ENCODE results near the gene FRS3.
A peak's percentile ranks its signal among the peaks of the same experiment; 100 is the strongest.

The FRS3 gene

DNA sequence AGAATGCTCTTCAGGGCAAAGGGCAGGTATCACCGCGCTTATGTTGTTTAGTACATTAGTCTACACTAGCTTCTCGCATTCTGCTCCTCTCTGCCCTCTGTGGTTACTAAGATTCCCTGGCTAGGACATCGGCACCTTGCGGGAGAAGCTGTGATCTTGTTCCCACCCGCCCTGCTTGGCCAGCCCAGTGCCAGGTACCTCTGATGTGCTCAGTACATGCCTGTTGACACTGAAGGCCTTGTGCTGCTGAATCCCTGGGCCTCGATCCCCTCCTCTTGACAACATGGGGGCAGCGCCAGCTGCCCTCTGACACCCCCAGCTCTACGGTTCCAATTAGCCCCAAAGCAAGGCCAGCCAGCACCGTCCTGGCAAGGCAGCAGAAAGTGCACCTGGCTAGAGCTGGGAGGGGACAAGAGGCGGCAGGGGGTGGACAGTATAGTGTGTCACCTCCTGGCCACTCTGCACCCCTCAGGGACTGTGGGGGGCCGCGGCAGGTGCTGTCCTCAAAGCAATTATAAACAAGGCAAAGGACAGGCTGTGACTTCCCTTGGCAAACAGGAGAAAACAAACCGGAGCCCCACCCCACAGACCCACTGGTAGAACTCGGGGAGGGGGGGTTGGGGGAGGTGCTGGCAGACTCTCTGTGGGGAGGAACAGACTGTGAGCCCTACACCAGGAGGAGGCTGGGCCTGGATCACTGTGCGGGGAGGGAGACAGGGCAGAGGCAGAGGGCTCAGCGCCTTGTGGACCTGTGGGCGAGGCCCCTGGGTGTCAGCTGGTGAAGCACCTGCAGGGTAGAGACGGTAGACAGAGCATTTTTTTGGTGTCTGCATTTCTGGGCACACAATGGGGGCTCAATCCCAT, 51.4 kb downstream of the FRS3 start:
- DNase-seq (ENCODE audit: low read depth) = no peak

DNA sequence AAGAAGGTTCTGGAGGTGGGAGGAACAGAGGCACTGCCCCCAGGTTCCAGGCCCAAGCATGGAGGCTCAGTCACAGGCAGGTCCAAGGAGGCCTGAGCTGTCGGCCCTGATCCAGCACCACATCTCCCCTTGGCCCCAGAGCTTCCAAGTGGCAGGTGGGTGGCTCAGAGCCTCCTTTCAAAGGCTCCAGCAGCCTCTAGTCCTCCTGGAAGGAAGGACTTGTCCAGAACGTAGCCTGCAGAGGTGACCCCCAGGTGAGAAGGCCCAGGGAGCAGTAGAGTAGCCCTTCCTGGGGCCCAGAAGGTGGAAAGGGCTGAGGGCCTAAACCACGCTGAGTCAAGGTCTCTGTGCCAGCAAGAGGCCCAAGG, 52.0 kb downstream of the FRS3 start:
- no peak for DNase-seq (ENCODE audit: low read depth)

DNA sequence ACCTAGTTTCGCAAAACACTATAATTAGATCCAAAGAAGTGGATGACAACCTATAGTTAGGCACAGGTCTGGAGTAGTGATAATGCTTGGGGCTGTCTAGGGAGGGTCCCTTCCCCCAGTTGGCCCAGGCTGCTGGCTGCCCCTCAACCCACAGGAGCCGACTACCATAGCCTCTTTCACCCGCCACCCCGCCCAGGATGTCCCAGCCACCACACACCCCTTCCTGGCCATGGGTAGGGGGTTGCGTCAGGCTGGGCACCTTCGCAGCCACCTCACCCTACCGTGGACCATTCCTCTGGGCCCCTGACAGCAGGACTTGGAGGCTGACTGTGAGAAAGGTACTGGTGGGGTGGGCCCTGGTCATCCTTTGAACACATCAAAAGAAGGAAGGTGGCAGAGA, 52.8 kb downstream of the FRS3 start:
- DNase-seq (ENCODE audit: low read depth) = no peak

DNA sequence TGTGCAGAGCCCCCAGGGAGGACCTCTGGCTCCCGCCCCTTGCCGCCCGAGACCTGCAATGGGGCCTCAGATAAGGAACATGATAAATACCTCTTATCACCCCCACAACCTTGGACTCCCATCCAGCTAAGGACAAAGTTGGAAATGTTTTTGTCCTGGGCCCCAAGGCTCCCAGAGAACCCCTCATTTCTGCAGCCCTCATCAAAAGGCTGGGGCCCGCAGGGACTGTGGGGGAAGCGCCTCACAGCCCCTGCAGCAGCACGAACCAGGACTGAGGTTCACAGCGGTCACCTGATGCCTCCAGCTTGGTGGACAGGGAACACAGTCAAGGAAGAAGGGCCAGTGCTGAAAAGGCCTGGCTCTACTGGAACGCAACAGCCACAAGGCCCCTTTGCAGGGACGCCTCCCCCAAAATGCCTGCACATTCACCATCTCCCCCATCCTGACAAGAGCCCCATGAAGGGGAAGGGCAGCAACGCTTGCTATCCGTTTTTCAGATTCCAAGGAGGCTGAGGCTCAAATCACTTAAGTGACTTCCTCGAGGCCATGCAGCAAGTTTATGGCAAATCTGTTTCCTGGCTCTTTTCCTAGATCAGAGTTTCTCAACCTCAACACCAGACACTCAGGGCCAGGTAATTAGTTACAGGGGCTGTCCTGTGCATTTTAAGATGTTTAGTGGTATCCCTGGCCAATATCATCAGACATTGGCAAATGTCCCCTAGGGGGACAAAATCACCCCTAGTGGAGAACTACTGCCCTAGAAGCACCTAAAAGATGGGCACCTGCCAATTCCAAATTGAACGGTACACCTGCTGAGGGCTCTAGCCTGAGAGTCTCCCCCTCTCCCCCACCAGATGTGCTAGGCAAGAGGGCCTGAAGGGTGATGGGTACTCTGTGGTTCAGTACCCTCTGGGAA, 54.9 kb downstream of the FRS3 start:
- DNase-seq (ENCODE audit: low read depth) = no peak

DNA sequence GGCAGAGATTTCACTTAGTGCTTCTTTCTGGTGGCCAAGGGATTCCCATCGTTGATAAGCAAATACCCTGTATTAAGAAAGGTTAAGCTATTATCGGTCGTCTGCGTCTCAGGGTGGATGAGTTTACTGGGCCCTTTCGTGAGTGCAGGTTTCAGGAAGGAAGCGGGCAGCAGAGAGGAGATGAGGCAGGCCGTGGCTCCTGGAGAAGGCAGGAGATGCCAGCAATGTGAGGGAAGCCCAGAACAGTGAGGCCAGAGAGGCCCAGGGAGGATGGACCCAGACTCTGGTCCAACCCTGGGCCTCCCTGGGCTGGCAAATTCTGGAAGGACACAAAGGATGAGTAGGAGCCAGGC, 55.5 kb downstream of the FRS3 start:
- DNase-seq (ENCODE audit: low read depth) = no peak

DNA sequence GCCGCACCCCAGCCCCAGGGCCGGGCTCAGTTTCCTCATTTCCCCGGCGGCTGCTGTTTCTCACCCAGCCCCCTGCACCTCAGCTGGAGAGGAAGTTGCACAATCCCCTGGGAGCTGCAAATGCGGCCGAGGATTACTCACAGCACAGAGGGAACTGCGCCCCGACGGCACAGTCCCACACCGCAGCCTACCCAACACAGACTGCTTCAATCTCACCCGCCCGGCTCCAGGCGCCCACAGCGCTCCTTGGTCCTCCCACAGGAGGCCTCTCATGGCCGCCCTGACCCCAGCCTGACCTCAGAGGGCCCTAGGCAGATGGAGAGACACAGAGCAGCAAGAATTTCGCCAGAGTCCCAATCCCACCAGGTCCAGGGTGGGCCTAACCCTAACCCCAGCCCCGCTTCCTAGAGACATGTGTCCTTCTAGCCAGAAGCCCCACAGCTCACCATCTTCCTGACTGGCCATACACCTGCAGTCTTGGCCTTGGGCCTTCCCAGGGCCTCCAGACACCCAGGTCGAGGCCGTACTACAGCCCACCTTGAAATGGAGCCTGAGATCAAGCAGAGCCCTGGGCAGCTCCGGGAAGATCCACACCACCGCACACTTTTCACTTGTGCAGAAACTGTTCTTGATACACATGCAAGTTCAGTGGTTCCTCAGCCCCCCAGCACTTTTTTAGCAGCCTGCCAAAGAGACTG, 56.0 kb downstream of the FRS3 start:
- DNase-seq (ENCODE audit: low read depth) = peak; percentile 93

DNA sequence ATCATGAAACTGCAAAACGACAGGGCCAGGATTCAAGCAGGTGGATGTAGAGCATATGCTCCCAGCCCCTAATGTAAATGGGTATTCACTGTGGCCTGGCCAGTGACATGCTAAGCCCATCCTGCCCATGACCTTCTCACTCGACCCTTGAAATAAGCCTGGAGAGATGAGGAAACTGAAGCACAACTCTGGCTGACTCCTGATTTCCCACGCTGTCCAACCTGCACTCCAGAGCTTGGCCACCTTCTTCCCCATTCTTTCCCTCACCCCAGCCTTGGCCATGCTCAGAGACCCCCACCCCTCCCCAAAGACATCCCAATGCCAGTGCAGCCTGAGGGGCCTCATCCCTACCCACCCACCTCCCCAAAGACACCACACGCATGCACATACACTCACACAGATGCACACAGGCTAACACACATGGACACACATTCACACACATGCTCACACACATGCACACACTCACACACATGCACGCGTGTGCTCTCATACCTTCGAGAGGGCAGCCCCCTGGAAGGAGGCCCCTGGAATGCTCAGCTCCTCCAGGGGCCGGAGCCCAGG, 56.7 kb downstream of the FRS3 start:
- no peak for DNase-seq (ENCODE audit: low read depth)

DNA sequence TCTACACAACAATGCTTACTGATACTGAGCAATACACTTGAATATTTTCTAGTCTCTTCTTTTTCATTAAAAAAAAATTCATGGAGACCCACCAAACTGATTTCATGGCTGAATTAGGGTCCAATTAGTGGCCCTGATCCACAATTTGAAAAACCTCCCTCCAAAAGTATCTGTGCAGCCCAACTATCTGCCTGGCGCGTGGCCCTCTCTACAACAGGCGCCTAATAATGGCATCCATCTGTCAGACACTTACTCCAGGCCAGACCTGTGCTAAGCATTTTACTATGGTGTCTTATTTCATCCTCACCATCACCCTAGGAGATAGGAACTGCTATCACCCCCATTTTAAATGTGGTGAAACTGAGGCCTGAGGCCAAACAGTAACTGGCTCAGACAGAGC, 58.3 kb downstream of the FRS3 start:
- no peak for DNase-seq (ENCODE audit: low read depth)

DNA sequence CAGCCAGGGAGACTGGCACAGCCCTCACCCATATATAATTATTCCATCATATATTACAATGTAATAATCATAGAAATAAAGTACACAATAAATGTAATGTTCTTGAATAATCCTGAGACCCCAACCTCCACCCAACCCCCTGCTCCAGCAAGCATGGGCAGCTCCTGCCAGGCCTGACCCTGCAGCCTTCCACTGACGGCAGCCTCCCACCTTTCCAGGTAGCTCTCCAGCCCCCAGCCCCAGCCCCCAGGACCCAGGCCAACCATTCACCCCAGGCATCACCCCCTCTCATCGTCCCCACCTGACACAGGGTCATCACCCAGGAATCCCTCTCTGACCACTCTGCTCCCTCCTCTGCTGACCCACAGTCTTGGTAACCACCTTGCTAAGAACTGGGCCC, 58.9 kb downstream of the FRS3 start:
- no peak for DNase-seq (ENCODE audit: low read depth)

DNA sequence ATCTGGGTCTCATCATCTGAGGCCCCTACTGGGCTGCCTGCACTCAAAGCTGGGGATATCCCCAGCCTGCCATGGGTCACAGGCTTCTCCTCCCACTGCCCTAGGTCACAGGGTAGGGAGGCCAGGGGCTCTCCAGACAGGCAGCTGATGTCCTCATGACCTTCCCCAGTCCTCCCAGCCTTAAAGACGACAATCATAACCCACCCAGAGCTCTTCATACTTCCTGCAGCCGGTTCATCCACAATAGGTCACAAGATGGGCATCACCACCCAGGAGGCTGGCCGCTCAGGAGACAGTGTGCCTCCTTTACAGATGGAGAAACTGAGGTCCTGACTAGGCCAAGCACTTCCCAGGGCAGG, 59.5 kb downstream of the FRS3 start:
- DNase-seq (ENCODE audit: low read depth) = no peak

Data from ELR (cell line).